Activated naive CD8-positive, alpha-beta T cell treated with anti-CD3 and anti-CD28 coated beads, Interleukin-2, amount 50 U/mL, for 24 hours (primary cell): ENCODE data around the gene ATP4A.

Experiments
- ATAC-seq: fragments of 150-1000 bp; cut with Tn5 transposase; one replicate; pipeline ENCODE4 v1.10.0; 2021
- DNase-seq: peaks from one replicate; pipeline ENCODE4 v3.0.0; 2021
- H3K27ac Mint-ChIP-seq: one replicate; pipeline ENCODE4 v1.8.0; 2021; ENCODE audit warnings: mild to moderate bottlenecking, mixed read lengths
- H3K27me3 Mint-ChIP-seq: one replicate; pipeline ENCODE4 v1.8.0; 2021; ENCODE audit warnings: mixed read lengths
- H3K36me3 Mint-ChIP-seq: one replicate; pipeline ENCODE4 v1.8.0; 2021; ENCODE audit warnings: low read depth, mixed read lengths
- H3K4me1 Mint-ChIP-seq: one replicate; pipeline ENCODE4 v1.8.0; 2021; ENCODE audit warnings: mixed read lengths
- H3K4me3 Mint-ChIP-seq: one replicate; pipeline ENCODE4 v1.8.0; 2021; ENCODE audit warnings: mild to moderate bottlenecking, moderate library complexity, mixed read lengths
- H3K9me3 Mint-ChIP-seq: one replicate; pipeline ENCODE4 v1.8.0; 2021; ENCODE audit warnings: mixed read lengths

The ATP4A gene

DNA sequence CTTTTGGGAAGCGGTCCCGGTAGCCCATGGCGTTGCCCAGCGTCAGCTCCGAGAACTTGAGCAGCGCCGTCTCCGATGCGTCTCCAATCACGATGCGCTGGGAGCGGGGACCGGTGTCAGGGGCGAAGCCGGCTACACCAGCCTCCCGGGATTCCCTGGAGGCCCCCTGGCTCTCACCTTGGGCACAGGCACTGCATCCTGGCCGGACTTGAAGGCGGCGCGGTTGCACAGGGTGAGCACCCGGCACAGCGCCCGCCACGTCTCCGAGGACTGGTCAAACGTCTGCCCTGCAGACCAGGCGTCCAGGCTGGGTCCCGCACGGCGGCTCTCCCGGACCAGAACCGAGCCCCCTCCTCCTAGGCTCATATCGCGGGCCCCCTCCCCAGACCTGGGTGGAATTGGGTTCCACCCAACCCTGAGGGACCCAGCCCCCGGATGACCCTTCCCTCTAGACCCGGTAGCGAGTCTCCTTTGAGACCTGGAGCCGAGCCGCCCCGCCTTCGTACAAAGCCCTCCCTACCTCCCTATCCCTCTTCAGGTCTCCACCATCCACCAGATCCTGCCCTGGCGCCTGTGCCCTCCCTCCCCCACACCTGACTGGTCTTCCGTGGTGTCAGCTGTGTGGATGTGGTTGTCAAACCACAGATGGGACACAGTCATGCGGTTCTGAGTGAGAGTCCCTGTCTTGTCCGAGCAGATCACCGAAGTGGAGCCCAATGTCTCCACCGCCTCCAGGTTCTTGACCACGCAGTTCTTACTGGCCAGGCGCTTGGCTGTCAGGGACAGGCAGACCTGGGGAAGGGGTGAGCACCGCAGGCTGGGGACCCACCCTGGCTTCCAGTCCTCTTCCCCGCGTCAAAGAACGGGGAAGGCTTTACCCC is 4.8 kb downstream of the ATP4A start:
- Mint-ChIP-seq H3K9me3 (no peaks in the 10 kb centered on the region), H3K4me3 (no peak overlapping the region), H3K27me3 (peaks cover 44% of the 10 kb centered on the region), H3K36me3 (no peaks in the 10 kb centered on the region), H3K27ac (no peak overlapping the region), H3K4me1 (peaks cover 5% of the 10 kb centered on the region)
- DNase-seq: no peak
- no peak for ATAC-seq

DNA sequence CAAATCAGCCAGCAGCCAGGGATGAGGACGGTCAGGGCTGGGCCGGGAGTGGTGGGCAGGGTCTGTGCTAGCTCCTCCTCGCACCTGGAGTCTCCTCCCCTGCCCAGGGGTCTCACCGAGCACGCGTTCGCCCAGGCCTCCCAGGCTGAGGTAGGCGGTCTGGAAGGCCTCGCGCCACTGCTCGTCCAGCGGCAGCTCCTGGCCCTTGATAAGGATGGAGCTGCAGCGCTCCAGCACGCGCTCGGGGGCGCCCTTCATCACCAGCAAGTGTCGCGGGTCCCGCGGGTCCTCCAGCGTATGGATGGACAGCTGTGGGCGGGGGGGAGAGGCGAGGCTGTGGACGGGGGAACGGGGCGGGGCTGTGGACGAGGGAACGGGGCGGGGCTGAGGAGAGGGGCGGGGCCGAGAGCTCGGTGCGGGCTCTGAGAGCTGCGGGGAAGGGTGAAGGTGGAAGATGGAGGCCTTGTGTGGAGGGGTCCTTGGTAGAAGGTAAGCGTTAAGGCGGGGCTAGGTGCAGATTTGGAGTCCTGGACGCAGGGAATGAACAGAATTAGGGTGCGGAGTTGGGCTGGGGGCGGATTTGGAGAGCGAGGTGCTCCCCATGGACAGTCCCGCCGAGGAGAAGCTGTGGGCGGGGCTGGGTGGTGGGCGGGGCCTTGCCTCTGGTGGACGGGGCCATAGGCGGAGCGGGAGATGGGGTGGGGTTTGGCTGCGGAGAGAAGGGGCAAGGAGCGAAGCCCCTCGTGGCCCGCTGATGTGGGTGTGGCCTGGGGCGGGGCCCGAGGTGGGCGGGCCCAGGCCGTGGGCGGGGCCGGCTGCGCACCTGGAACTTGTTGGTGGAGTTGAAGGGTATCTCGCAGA is 5.7 kb downstream of the ATP4A start:
- Mint-ChIP-seq H3K36me3 (no peaks in the 10 kb centered on the region), H3K27ac (no peak overlapping the region), H3K9me3 (no peaks in the 10 kb centered on the region), H3K4me1 (peaks cover 5% of the 10 kb centered on the region), H3K4me3 (peak overlapping the region; percentile 71), H3K27me3 (peaks cover 41% of the 10 kb centered on the region)
- DNase-seq: peak; percentile 64
- peak; percentile 51 for ATAC-seq

DNA sequence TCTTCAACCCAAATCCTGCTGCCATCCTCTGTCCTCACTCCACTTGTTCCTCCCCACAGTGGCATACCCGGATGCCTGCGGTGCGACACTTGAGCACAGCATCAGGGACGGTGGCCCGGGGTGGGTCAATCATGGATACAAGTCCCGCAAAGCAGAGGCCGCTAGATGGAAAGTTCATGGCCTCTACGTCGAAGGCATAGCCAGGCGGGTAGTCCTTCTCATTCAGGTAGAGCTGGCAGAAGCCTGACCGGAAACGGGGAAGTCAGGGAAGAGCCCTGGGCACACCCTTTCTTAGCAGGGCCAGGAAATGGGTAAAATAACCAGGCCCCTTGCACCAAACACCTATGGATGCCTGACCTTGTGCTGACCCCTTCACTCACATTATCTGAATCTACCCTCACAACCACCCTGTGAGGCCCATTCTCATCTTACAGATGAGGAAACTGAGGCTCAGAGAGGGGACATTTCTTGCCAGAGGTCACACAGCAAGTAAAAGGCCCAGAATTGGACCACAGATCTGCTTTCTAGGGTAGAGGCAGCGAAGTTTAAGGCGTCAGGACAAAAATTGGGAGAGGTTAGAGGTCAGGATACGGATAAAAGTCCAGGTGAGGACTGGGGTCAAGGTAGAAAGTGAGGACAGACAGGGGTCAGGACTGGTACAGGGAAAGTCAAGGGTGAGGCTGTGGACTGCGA is 6.5 kb downstream of the ATP4A start:
- DNase-seq (no peak), ATAC-seq (no peak)
- H3K27me3 Mint-ChIP-seq: peaks cover 35% of the 10 kb centered on the region
- no peaks in the 10 kb centered on the region for H3K36me3 Mint-ChIP-seq
- peaks cover 5% of the 10 kb centered on the region for H3K4me1 Mint-ChIP-seq
- no peak overlapping the region for H3K27ac Mint-ChIP-seq
- H3K4me3 Mint-ChIP-seq: peak overlapping the region; percentile 6
- H3K9me3 Mint-ChIP-seq: no peaks in the 10 kb centered on the region

DNA sequence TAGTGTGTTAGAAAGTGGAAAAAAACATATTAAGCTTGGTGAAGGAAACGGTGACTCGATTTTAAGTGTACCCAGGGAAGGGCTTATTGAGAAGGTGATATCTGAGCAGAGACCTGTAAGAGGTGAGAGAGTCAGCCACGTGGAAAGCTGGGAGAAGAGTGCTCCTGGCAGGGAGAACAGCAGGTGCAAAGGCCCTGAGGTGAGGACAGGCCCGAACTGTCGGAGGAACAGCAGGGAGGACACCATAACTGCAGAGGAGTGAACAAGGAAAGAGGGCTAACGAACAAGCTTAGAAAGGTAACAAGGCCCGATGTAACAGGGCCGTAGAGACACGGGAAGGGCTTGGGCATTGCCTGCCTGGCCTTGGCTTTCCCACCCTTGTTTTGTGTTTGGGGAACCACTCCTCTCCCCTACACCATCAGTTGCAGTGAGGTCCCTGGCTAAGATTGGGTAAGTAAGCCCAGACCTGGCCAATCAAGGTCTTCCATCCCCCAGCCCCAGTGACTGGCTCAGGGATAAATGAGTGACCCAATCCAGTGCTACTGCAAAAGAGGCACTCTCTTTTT is 7.3 kb downstream of the ATP4A start:
- peaks cover 5% of the 10 kb centered on the region for H3K4me1 Mint-ChIP-seq
- peaks cover 30% of the 10 kb centered on the region for H3K27me3 Mint-ChIP-seq
- no peaks in the 10 kb centered on the region for H3K36me3 Mint-ChIP-seq
- no peak for DNase-seq
- no peaks in the 10 kb centered on the region for H3K9me3 Mint-ChIP-seq
- no peak overlapping the region for H3K4me3 Mint-ChIP-seq
- H3K27ac Mint-ChIP-seq: no peak overlapping the region
- ATAC-seq: no peak

DNA sequence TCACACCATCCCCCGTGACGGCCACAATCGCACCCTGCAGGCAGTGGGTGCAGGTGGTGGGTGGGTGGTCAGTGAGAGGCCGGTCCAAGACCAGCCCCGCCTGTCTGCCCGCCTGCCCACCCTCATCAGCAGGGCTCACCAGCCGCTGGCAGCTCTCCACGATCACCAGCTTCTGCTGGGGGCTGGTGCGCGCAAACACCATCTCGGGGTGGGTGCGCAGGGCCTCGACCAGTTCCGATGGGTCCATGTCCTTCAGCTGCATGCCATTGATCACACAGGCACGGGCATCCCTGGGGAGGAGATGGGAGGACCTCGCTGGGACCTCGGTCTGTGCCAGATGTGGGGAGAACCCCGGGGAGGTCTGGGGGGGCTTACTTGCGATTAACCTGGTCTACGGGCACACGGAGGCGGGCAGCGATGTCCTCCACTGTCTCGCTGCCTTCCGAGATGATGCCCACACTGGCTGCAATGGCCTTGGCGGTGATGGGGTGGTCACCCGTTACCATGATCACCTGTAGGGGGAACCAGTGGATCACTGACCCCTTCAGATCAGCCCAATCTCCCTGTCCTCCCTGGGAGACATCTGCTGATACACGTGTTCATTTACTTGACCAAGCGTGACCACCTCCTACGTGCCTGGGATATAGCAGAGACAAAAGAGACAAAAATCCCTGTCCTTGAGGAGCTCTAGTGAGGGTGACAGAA is 8.0 kb downstream of the ATP4A start:
- H3K4me1 Mint-ChIP-seq: peaks cover 5% of the 10 kb centered on the region
- no peak overlapping the region for H3K27ac Mint-ChIP-seq
- DNase-seq (no peak), ATAC-seq (no peak)
- H3K9me3 Mint-ChIP-seq: no peaks in the 10 kb centered on the region
- no peak overlapping the region for H3K4me3 Mint-ChIP-seq
- H3K36me3 Mint-ChIP-seq: no peaks in the 10 kb centered on the region
- H3K27me3 Mint-ChIP-seq: peaks cover 24% of the 10 kb centered on the region

DNA sequence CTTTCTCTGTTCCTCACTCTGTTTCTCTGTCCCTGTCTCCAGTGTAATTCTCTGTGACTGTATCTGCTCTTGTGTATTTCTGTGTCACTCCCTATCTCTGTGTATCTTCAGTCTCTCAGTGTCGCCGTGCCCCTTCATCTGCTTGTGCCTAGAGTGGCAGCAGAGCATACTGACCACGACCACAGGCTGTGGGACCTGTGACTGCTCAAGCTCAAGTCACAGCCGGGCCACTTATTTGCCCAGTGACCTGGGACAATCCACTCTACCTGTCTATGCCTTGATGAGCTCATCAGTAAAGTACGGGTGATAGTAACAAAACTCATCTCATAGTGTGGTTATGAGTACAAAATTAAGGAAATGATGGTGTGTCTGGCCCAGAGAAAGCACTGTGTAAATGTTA is 9.4 kb downstream of the ATP4A start:
- H3K27me3 Mint-ChIP-seq: peaks cover 11% of the 10 kb centered on the region
- peaks cover 8% of the 10 kb centered on the region for H3K4me1 Mint-ChIP-seq
- no peak overlapping the region for H3K27ac Mint-ChIP-seq
- no peaks in the 10 kb centered on the region for H3K9me3 Mint-ChIP-seq
- no peak overlapping the region for H3K4me3 Mint-ChIP-seq
- H3K36me3 Mint-ChIP-seq: peaks cover 3% of the 10 kb centered on the region
- ATAC-seq: no peak
- DNase-seq: no peak

DNA sequence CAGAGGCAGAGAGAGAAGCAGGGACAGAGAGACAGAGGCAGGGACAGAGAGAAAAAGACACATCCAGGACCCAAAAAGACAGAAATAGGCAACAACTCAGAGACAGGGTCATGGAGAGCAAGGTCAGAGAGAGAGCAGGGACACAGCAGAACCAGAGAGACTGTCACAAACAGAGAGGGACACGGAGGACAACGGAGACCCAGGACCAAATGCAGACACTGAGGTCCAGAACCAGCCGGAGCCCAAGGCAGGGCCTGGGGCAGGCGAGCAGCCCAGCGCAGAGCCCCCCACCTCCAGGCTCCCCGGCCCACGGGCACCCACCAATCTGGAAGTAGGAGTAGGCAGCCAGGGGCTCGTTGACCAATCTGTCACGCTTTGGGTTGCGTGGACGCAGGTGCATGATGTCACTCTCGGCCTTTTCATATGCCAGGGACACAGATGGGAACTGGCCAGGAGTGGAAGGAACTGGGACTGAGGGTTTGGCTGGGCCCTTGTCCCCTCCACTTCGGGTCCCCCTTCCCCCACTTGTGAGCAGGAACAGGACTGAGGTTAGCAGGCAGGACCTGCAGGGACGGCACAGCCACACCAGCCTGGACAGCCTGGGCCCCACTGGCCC is 10.0 kb downstream of the ATP4A start:
- Mint-ChIP-seq H3K27me3 (peaks cover 6% of the 10 kb centered on the region), H3K4me1 (peaks cover 9% of the 10 kb centered on the region), H3K9me3 (no peaks in the 10 kb centered on the region), H3K4me3 (no peak overlapping the region), H3K36me3 (peaks cover 6% of the 10 kb centered on the region), H3K27ac (no peak overlapping the region)
- DNase-seq (no peak), ATAC-seq (no peak)

DNA sequence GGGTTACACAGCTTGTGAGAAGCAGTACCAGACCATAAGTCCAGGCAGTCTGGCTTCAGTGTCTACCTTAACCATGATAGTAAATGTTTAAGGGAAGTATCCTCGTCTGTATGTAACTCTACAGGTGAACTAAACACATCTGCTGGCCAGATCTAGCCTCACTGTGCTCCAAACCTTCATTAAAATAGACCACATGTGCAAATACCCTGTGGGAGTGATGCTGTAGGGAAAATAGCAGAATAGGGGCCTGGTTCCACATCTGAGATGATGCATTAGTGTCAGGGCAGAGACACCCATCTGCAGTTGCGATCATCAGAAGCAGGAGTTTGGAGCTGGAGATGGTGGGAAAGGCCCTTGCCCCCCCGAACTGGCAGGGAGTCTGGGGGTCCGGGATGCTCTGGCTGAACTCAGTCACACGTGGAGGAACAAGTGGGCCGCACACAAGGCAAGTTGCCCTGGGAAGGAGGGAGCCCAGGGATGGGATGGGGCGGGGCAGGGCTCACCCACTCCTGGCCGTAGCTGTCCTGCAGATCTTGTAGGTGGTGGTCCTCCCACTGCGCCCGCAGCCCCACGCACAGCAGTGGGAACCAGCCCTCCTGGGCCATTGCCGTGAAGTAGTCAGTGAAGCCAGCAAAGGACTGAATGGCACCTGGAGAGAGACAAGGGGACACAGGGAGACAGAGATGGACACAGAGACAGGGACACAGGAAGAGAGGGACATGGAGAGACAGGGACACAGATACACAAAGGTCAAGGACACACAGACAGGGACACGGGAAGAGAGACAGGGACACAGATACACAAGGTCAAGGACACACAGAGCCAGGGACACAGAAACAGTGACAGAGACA is 10.7 kb downstream of the ATP4A start:
- Mint-ChIP-seq H3K27me3 (peaks cover 4% of the 10 kb centered on the region), H3K9me3 (no peaks in the 10 kb centered on the region), H3K4me3 (no peak overlapping the region), H3K27ac (no peak overlapping the region), H3K4me1 (peaks cover 9% of the 10 kb centered on the region), H3K36me3 (peaks cover 6% of the 10 kb centered on the region)
- ATAC-seq (no peak), DNase-seq (no peak)

DNA sequence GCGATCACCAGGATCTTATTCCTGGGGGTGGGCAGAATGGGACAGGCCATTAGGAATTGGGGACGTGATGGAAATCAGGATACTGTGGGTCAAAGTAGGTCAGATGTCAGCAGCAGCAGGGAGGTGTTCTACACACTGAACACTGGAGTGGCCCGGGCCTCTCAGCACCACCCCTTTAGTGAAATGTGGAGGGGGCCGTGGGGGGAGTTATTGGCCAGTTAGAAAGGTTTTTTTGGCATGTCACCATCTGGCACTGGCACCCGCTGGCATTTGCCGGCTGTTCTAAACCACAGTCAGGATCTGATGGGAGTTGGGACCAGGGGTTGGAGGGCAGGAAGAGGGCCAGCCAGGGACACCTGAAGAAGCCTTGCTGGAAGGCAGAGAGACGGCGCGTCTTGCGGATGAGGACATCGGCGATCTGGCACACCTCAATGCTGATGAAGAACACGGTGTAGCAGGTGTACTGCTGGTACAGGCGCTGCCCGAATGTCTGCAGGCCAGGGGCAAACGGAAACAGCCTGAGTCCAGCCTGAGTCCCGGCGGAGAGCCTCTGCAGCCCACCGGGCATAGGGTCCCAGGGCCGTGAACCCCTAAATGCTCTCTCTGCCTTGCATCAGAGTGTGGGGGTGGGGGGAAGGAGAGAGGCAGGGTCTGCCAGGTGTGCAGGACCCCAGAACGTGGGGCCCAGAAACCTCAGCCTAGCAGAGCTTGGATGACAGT is 12.2 kb downstream of the ATP4A start:
- H3K27ac Mint-ChIP-seq: no peak overlapping the region
- no peaks in the 10 kb centered on the region for H3K27me3 Mint-ChIP-seq
- ATAC-seq (no peak), DNase-seq (no peak)
- H3K4me3 Mint-ChIP-seq: no peak overlapping the region
- no peaks in the 10 kb centered on the region for H3K9me3 Mint-ChIP-seq
- H3K4me1 Mint-ChIP-seq: peaks cover 22% of the 10 kb centered on the region
- peaks cover 15% of the 10 kb centered on the region for H3K36me3 Mint-ChIP-seq

DNA sequence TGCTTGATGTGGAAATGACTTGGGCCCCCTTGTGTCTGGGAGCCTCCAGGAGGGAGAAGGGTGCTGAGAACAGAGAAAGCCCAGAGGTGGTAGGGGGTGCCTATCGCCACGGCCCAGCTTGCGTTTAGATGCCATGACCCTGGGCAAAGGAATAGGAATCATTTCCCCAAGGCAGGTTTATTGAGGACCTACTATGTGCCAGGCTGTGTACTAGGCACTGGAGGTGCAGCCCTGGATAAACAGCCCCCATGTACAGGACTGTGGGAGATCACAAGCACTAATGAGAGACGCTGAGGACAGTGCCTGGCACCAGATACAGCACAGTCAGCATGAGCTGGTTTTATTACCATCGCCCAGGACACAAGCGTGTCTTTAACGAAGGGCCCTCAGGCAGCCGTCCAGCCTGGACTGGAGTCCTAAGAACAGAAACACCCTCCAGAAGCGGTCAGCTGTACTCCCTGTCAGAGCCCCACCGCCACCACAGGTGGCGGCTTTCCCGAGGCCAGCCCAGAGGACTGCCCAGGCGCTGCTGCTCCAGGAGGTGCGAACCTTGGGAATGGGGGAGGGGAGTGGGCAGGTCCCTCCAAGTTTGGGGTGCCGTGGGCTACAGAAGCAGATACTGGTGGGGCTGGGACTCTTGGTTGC is 13.5 kb downstream of the ATP4A start:
- no peak for ATAC-seq
- Mint-ChIP-seq H3K27me3 (no peaks in the 10 kb centered on the region), H3K27ac (no peak overlapping the region), H3K9me3 (no peaks in the 10 kb centered on the region), H3K36me3 (peaks cover 17% of the 10 kb centered on the region), H3K4me1 (peaks cover 27% of the 10 kb centered on the region), H3K4me3 (no peak overlapping the region)
- DNase-seq: no peak

DNA sequence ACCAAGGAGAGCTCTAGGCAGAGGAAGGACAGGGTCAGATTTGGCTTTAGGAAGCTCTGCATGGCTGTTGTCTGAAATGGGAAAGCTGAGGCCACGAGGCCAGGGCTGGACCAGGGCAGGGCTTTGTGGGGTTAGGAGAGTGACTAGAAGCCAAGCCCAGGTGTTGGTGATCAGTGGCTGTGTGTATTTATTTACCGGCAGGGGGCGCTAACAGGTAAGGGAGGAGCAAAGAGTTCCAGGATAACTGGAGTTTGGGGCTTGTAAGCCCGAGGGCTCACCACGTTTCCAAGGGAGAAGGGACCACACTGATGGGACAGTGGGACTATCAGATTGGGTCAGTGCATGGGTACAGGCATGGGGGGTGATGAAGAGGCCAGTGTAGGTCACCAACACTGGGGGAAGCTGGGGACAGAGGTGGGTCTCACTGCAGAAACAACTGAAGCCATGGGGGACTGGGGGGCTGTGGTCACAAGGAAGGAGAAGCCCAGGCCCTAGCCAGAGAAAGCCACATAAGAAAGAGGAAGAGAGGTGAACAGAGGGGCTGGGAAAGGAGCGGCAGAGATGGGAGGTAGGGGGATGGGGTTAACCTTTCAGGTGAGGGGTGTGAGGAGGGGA is 14.2 kb downstream of the ATP4A start:
- Mint-ChIP-seq H3K9me3 (no peaks in the 10 kb centered on the region), H3K27ac (no peak overlapping the region), H3K27me3 (no peaks in the 10 kb centered on the region), H3K4me1 (peaks cover 34% of the 10 kb centered on the region), H3K4me3 (no peak overlapping the region), H3K36me3 (peaks cover 20% of the 10 kb centered on the region)
- ATAC-seq: no peak
- DNase-seq: peak; percentile 56

DNA sequence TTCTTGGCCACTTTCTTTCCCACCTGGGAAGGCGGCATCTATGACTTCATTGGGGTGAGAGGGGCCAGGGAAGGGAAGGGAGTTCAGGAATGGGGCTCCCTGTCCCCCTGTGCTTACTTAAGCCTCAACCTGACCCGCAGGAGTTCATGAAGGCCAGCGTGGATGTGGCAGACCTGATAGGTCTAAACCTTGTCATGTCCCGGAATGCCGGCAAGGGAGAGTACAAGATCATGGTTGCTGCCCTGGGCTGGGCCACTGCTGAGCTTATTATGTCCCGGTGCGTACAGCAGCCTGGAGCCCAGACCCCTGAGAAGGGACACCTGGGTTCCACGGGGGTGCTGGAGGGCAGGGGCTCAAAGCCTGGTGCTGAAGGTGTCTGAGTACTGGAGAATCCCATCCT is 16.9 kb downstream of the ATP4A start:
- DNase-seq: no peak
- Mint-ChIP-seq H3K4me1 (peaks cover 40% of the 10 kb centered on the region), H3K27me3 (no peaks in the 10 kb centered on the region), H3K4me3 (peak overlapping the region; percentile 96), H3K9me3 (no peaks in the 10 kb centered on the region), H3K27ac (peak overlapping the region; percentile 95), H3K36me3 (peaks cover 25% of the 10 kb centered on the region)
- ATAC-seq: no peak
